ENCODE results near the gene SMAD3.

DNA sequence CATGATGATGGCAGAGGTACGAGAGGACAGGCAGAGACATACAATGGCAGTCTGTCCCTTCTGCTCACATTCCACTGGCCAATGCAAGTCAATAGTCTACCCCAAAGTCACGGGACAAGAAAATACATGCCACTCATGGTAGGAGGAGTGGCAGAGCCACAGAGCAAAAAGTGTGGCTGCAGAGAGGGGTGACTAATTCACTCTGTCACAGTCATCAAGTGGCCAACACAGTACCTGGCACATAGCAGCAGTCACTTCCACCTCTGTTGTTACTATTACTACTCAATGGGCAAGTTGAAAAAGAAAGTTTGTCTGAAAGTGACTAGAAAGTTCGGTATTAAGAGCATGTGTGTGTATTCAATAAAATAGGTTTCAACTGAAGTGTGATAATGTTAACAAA is 91.4 kb downstream of the SMAD3 start:
- TF ChIP-seq, protein P1, sequence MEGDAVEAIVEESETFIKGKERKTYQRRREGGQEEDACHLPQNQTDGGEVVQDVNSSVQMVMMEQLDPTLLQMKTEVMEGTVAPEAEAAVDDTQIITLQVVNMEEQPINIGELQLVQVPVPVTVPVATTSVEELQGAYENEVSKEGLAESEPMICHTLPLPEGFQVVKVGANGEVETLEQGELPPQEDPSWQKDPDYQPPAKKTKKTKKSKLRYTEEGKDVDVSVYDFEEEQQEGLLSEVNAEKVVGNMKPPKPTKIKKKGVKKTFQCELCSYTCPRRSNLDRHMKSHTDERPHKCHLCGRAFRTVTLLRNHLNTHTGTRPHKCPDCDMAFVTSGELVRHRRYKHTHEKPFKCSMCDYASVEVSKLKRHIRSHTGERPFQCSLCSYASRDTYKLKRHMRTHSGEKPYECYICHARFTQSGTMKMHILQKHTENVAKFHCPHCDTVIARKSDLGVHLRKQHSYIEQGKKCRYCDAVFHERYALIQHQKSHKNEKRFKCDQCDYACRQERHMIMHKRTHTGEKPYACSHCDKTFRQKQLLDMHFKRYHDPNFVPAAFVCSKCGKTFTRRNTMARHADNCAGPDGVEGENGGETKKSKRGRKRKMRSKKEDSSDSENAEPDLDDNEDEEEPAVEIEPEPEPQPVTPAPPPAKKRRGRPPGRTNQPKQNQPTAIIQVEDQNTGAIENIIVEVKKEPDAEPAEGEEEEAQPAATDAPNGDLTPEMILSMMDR (IDR thresholded peaks at IDR 0.05): no peak
- TF ChIP-seq POLR2A (IDR thresholded peaks at IDR 0.05): no peak
- TF ChIP-seq POLR2AphosphoS5 (IDR thresholded peaks at IDR 0.05): no peak

Measured in prostate gland (tissue), 2 donors.